ENCODE data around the gene STIMATE.
A peak's percentile ranks its signal among the peaks of the same experiment; 100 is the strongest.

The STIMATE gene

GRCh38 chr3:52897130-52898122, at the start of gene STIMATE:
STIMATE (minus strand) TSS chr3:52897548; CDS start chr3:52897450, 98 bp downstream.
- TF ChIP-seq, protein P1, sequence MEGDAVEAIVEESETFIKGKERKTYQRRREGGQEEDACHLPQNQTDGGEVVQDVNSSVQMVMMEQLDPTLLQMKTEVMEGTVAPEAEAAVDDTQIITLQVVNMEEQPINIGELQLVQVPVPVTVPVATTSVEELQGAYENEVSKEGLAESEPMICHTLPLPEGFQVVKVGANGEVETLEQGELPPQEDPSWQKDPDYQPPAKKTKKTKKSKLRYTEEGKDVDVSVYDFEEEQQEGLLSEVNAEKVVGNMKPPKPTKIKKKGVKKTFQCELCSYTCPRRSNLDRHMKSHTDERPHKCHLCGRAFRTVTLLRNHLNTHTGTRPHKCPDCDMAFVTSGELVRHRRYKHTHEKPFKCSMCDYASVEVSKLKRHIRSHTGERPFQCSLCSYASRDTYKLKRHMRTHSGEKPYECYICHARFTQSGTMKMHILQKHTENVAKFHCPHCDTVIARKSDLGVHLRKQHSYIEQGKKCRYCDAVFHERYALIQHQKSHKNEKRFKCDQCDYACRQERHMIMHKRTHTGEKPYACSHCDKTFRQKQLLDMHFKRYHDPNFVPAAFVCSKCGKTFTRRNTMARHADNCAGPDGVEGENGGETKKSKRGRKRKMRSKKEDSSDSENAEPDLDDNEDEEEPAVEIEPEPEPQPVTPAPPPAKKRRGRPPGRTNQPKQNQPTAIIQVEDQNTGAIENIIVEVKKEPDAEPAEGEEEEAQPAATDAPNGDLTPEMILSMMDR (conservative IDR thresholded peaks at IDR 0.05; ENCODE audit: low read depth, low read length), result no peak
- DNase-seq (ENCODE audit: low read depth), result peak; percentile 75
- peak within 1 kb of the TSS; percentile 77 for H3K4me3 ChIP-seq (ENCODE audit: low read depth, low read length)

- no peak overlapping the region for H3K4me3 ChIP-seq (ENCODE audit: low read depth, low read length)
- TF ChIP-seq, protein P1 (conservative IDR thresholded peaks at IDR 0.05; ENCODE audit: low read depth, low read length), result no peak
- peak; percentile 5 for DNase-seq (ENCODE audit: low read depth)
These were observed 42.3 kb upstream of the STIMATE start for GRCh38 chr3:52939600-52939999.

GRCh38 chr3:52934630-52935530, 37.5 kb upstream of the STIMATE start:
- DNase-seq (ENCODE audit: low read depth), result peak; percentile 80

DNA sequence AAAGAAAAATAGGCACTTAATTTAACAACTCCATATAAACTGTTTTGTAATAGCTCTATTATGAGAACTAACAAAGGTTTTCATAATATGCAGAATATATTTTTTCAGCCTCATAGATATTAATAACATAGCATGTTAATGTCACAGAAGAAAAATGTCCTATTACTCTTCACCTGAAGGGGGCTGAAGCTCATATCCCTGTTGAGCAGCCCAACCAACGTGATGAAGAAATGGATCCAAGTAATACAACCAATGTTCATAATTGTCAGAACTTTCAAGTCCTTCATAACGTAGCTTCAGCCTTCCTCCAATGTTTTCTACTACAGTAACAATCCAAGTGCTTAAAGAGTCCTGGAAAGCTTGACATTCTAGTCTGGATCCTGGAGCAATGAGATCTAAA, 34.5 kb upstream of the STIMATE start:
- TF ChIP-seq, protein P1 (conservative IDR thresholded peaks at IDR 0.05; ENCODE audit: low read depth, low read length), result peak; percentile 26
- no peak for DNase-seq (ENCODE audit: low read depth)

More at GRCh38 chr3:52934630-52935530, 37.5 kb upstream of the STIMATE start:
- no peak overlapping the region for H3K4me3 ChIP-seq (ENCODE audit: low read depth, low read length)
- TF ChIP-seq, protein P1 (conservative IDR thresholded peaks at IDR 0.05; ENCODE audit: low read depth, low read length), result peak; percentile 89

GRCh38 chr3:52931328-52931727, 34.0 kb upstream of the STIMATE start:
- TF ChIP-seq, protein P1 (conservative IDR thresholded peaks at IDR 0.05; ENCODE audit: low read depth, low read length), result no peak
- H3K4me3 ChIP-seq (ENCODE audit: low read depth, low read length), result no peak overlapping the region
- DNase-seq (ENCODE audit: low read depth), result no peak

More for the DNA sequence above, 34.5 kb upstream of the STIMATE start:
- H3K4me3 ChIP-seq (ENCODE audit: low read depth, low read length), result no peak overlapping the region

GRCh38 chr3:52930748-52931147, 33.4 kb upstream of the STIMATE start:
- no peak for DNase-seq (ENCODE audit: low read depth)
- H3K4me3 ChIP-seq (ENCODE audit: low read depth, low read length), result no peak overlapping the region
- TF ChIP-seq, protein P1 (conservative IDR thresholded peaks at IDR 0.05; ENCODE audit: low read depth, low read length), result no peak

Measured in choroid plexus epithelial cell (primary cell).